Transverse colon (tissue), 4 donors: Measurements from ENCODE around the gene GOT2.

Experiments
- EP300 ChIP-seq: sonication (generic); formaldehyde crosslinking; IDR thresholded peaks from one replicate; pipeline ENCODE4 v1.6.1; 2017; ENCODE audit warnings: antibody characterized with exemption, low read depth
- POLR2A ChIP-seq: fragments of 450-650 bp; IDR thresholded peaks from one replicate; pipeline ENCODE4 v1.6.1; 2016; ENCODE audit warnings: antibody characterized with exemption, mild to moderate bottlenecking, moderate library complexity
- POLR2AphosphoS5 ChIP-seq, 3 donors: sonication (generic); formaldehyde crosslinking; IDR thresholded peaks; one replicate each; pipeline ENCODE4 v1.6.1; 2016; ENCODE audit warnings: antibody characterized with exemption in 3 of 3
- TF ChIP-seq, protein P1 (sequence below), 5 experiments: fragments of 200-600 bp in 3 of 5; fragments of 450-650 bp in 2 of 5; sonication (generic) in 3 of 5; IDR thresholded peaks; 1 replicate in 2 of 5; 2 replicates in 3 of 5; pipeline ENCODE4 v1.5.1; 2016 to 2017; ENCODE audit warnings: antibody characterized with exemption in 5 of 5, inconsistent platforms in 3 of 5, mild to moderate bottlenecking in 2 of 5, moderate library complexity in 1 of 5

DNA sequence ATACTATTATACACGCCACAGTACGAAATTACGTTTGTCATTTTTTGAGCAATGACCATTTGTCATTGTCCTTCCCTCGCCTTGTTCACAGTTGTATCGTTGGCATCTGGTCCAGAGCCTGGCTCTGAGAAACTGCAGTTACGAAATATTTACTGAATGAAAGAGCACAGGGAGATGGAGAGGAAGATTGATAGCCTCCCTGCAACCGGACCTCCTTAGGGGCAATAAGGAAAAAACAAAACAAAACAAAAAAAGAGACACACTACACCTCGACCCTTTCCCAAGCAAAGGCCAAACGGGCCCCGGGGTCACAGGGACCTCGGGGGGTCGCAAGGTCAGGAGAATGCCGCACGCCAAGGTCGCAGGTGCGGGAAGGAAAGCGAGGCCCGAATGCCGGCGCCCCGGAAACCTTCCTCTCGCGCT is 857 bp downstream of the GOT2 start:
- TF ChIP-seq POLR2A (no peak), POLR2AphosphoS5 (IDR thresholded peaks at IDR 0.05) (no peak), EP300 (no peak)
- TF ChIP-seq, protein P1, sequence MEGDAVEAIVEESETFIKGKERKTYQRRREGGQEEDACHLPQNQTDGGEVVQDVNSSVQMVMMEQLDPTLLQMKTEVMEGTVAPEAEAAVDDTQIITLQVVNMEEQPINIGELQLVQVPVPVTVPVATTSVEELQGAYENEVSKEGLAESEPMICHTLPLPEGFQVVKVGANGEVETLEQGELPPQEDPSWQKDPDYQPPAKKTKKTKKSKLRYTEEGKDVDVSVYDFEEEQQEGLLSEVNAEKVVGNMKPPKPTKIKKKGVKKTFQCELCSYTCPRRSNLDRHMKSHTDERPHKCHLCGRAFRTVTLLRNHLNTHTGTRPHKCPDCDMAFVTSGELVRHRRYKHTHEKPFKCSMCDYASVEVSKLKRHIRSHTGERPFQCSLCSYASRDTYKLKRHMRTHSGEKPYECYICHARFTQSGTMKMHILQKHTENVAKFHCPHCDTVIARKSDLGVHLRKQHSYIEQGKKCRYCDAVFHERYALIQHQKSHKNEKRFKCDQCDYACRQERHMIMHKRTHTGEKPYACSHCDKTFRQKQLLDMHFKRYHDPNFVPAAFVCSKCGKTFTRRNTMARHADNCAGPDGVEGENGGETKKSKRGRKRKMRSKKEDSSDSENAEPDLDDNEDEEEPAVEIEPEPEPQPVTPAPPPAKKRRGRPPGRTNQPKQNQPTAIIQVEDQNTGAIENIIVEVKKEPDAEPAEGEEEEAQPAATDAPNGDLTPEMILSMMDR (IDR thresholded peaks at IDR 0.05), result no peak
